Cardiac septum (tissue), 1 donor: ENCODE measurements around the gene SLX4IP. TPM values are rescaled to one million over a fixed set of nuclear protein-coding genes. Genes with fewer than 3 reads are reported as not detected.

Source experiments
- DNase-seq: peaks from one replicate; pipeline ENCODE4 v3.0.0-alpha.2; 2020; ENCODE audit warnings: low spot score
- intact Hi-C: fragments of 100-400 bp; cut with DNase I; formaldehyde crosslinking; loops from one replicate; pipeline ENCODE4 v1.14.0; 2022
- total RNA-seq: library from RNA; stranded (reverse); fragmentation: NEBNext Ultra II Directional; extraction: Animal tissue kit (Norgen Biotek cat#: 25700); gene quantifications from one replicate; pipeline ENCODE4 v1.2.1, GENCODE V29; 2021
- donor health status: DM: no; HTN: no; CAD: no.

SLX4IP gene
- total RNA-seq, 1 donor from 2014 or later: 2.3 TPM

GRCh38 chr20:10661261-10661660 lies 226.2 kb downstream of the SLX4IP start:
- DNase-seq: no peak
- intact Hi-C loops: loop anchor here (10.0 kb wide), 1 partner anchor 186 kb away; no protein-coding TSS in a partner anchor

DNA sequence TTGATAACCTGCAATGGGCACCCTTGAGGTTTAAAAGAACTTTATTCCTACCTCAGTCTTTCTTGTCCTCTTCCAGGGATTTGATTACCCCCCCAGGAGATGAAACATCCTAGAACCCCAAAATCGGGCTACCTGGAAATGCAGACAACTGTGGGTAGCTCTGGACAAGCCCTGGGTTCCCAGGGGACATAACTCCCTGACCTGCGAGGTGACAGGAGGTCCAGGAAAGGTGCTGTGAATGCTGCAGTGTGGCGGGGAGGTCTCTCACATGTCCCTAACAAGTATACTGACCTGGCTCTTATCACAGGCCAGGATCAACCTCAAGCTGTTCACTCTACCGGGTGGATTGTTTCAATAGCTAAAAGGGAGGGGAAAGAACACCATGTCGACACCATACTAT lies 227.0 kb downstream of the SLX4IP start:
- intact Hi-C loops: loop anchor here (10.0 kb wide), 1 partner anchor 187 kb away; no protein-coding TSS in a partner anchor

GRCh38 chr20:10662661-10663458 lies 227.8 kb downstream of the SLX4IP start:
- intact Hi-C loops: loop anchor here (10.0 kb wide), 1 partner anchor 188 kb away; no protein-coding TSS in a partner anchor
- DNase-seq: no peak

More for the DNA sequence above, 227.0 kb downstream of the SLX4IP start:
- DNase-seq: no peak

- no peak for DNase-seq
- intact Hi-C loops: loop anchor here (10.0 kb wide), 1 partner anchor 189 kb away; no protein-coding TSS in a partner anchor
These were observed 228.7 kb downstream of the SLX4IP start for GRCh38 chr20:10663756-10664155.

DNA sequence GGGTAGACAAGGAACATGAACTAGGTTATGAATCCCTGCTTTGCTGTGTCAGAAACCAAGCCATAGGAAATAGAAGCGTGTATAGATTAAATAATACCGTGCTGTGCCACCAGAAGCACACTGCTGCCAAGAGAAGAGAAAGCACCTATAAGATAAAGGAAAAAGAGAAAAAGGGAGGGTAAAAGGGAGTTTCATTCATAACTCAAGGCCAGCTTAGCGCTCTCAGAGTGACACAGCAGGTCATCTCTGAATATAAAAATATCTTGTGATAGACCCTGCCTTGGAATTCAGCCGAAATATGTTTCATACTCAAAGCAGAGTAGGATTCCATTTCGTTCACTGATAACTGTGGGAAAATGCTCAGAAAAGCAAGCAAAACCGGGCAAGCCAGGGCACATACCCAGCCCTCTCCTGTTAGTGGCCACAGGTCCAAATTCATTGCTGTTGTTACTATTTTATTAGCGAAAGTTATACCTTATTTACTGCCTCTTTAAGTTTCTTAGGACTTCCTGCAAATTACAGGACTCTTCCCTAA lies 230.0 kb downstream of the SLX4IP start:
- no peak for DNase-seq
- intact Hi-C loops: loop anchor here (10.0 kb wide), 1 partner anchor 190 kb away; no protein-coding TSS in a partner anchor

DNA sequence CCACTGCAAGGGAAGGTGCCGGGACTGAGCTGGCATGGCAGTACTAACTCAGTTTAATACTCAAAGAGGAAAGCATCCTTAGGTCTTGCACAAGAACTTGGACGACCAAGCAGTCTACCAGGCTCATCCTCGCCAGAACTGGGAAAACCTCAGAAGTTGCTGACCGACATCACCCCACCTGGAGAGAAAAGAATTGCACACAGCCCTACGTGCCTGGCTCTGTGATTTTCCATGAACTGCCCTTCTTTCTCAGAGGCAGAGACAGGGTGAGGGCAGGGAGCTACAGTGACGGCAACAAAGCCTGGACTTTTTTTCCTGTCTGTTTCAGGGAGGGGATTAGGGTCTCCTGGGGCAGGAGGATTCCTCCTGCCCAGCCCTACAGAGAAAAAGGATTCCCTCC lies 230.7 kb downstream of the SLX4IP start:
- DNase-seq: no peak
- intact Hi-C loops: loop anchor here (10.0 kb wide), 1 partner anchor 191 kb away; no protein-coding TSS in a partner anchor

GRCh38 chr20:10666221-10667076 lies 231.3 kb downstream of the SLX4IP start:
- intact Hi-C loops: loop anchor here (10.0 kb wide), 1 partner anchor 192 kb away; no protein-coding TSS in a partner anchor
- DNase-seq: no peak

DNA sequence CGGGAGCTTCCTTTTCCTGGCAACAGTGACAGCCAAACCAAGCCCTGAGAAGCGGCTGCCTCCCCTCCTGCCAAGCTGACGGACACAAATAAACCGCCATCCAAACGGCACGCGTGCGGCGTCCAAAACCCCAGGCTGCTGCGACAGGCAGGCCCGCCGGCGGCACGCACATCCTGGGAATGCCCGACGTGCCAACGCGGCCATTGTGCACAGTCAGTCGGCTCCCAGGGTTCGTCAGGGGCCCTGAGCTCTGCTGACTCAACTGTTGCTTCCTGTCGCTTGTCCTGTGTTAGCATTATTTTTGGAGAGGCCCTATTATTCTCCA lies 231.9 kb downstream of the SLX4IP start:
- intact Hi-C loops: loop anchor here (10.0 kb wide), 1 partner anchor 192 kb away; no protein-coding TSS in a partner anchor
- no peak for DNase-seq

DNA sequence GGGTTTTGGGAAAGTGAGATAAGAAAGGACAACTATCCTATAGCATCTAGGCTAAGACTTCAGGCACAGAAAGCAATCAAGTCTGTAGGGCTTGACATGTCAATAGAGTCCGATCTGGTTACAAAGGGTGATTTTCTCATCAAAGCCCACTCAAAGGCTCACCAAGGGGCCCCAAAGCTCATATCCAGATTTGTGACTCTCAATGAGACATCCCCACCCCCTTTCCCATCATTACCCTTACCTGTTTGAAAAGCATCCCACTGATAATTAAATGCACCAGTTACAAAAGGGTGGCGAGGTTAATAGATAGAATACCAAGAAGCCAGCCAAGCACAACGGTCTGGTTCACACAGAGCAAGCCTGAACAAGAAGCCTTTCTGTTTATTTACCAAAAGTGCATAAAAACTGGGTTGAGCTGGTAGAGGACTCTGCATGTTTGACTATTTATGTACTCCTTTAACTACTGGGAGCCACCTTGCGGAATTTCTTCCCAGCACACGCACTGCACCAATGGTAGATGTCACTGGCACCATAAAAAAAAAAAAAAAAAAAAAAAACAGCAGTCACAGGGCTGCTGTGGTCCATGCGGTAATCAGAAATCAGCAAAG lies 232.6 kb downstream of the SLX4IP start:
- DNase-seq: no peak
- intact Hi-C loops: loop anchor here (10.0 kb wide), 1 partner anchor 193 kb away; no protein-coding TSS in a partner anchor

DNA sequence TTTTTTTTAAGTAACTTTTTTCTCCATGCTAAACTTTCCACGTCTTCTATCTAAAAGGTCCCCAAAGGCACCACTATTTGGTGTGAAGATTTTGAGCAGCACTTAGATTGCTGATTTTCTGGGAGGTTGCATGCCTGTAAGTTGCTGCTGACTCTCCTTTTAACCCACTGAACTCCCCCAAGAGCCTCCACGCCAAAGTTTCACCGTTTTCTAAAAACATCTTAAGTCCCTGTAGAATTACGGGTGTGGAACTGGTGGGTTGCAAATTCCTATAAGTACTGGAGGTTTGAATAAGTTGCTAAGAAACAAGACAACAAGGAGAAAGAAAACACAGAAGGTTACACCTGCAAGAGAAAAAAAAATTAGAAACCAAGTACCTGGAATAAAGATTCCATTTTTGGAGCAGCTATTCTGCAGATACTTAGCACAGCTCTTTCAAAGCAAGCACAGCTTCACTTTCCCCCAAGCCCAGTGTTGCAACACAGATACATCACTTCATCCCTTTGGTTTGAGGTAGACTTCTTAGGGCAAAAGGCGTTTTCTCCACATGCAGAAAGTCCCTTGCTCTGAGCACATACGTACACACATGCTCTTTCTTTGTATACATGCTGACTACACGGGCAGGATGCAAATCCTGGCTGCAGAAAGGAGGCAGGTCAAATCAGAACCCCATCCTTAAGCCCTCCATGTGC lies 233.7 kb downstream of the SLX4IP start:
- intact Hi-C loops: loop anchor here (10.0 kb wide), 1 partner anchor 194 kb away; no protein-coding TSS in a partner anchor
- DNase-seq: no peak

GRCh38 chr20:10669843-10670446 lies 234.8 kb downstream of the SLX4IP start:
- no peak for DNase-seq
- intact Hi-C loops: loop anchor here (5.0 to 10.0 kb wide), 7 partner anchors 85 to 597 kb away; no protein-coding TSS in a partner anchor

- no peak for DNase-seq
- intact Hi-C loops: loop anchor here (5.0 to 10.0 kb wide), 6 partner anchors 84 to 597 kb away; no protein-coding TSS in a partner anchor
These were observed 235.6 kb downstream of the SLX4IP start for GRCh38 chr20:10670501-10671220.

GRCh38 chr20:10671221-10671918 lies 236.3 kb downstream of the SLX4IP start:
- DNase-seq: peak; percentile 86
- intact Hi-C loops: loop anchor here (5.0 to 10.0 kb wide), 6 partner anchors 83 to 596 kb away; no protein-coding TSS in a partner anchor

- intact Hi-C loops: loop anchor here (5.0 to 10.0 kb wide), 6 partner anchors 83 to 595 kb away; no protein-coding TSS in a partner anchor
These were observed 237.0 kb downstream of the SLX4IP start for GRCh38 chr20:10671919-10672623.

GRCh38 chr20:10672624-10673127 lies 237.6 kb downstream of the SLX4IP start:
- intact Hi-C loops: loop anchor here (5.0 to 10.0 kb wide), 6 partner anchors 82 to 595 kb away; no protein-coding TSS in a partner anchor
- peak; percentile 90 for DNase-seq

More at GRCh38 chr20:10671919-10672623, 237.0 kb downstream of the SLX4IP start:
- DNase-seq: peak; percentile 85
